Activated CD4-positive, alpha-beta T cell treated with anti-CD3 and anti-CD28 coated beads, Interleukin-2, amount 10 ng/mL, durations not matched to agents 7 days and 5 days (primary cell): ENCODE data around the gene SECTM1. TPM values are rescaled to one million over a fixed set of nuclear protein-coding genes. Genes with fewer than 3 reads are reported as not detected.

ENCODE experiments used
- CTCF ChIA-PET: fragments of 350-600 bp; sonication (Branson Sonifier 250); formaldehyde crosslinking; loops from one replicate; lab custom pipeline; 2021; ENCODE audit warnings: antibody characterized with exemption; lab: Charles Lee
- POLR2A ChIA-PET: fragments of 350-600 bp; sonication (Branson Sonifier 250); formaldehyde crosslinking; loops from one replicate; lab custom pipeline; 2021; ENCODE audit warnings: antibody characterized with exemption; lab: Charles Lee
- DNase-seq: peaks from one replicate; pipeline ENCODE4 v3.0.0-alpha.2; 2020
- H3K27ac Mint-ChIP-seq: one replicate; pipeline ENCODE4 v1.8.0; 2021; ENCODE audit warnings: mild to moderate bottlenecking, moderate library complexity, mixed read lengths
- H3K27me3 Mint-ChIP-seq: one replicate; pipeline ENCODE4 v1.8.0; 2021; ENCODE audit warnings: mixed read lengths
- H3K36me3 Mint-ChIP-seq: one replicate; pipeline ENCODE4 v1.8.0; 2021; ENCODE audit warnings: low read depth, mixed read lengths
- H3K4me1 Mint-ChIP-seq: one replicate; pipeline ENCODE4 v1.8.0; 2021; ENCODE audit warnings: mixed read lengths
- H3K4me3 Mint-ChIP-seq: one replicate; pipeline ENCODE4 v1.8.0; 2021; ENCODE audit warnings: mild to moderate bottlenecking, moderate library complexity, mixed read lengths
- H3K9me3 Mint-ChIP-seq: one replicate; pipeline ENCODE4 v1.8.0; 2021; ENCODE audit warnings: mixed read lengths
- total RNA-seq, 2 experiments: library from RNA; stranded (reverse); gene quantifications; one replicate each; pipeline ENCODE4 v1.2.3, GENCODE V29; 2021

The SECTM1 gene
- total RNA-seq, 2 experiments from 2014 or later: 16.4 TPM

- CTCF ChIA-PET: no interaction called here
- no peak for DNase-seq
- POLR2A ChIA-PET: no interaction called here
- Mint-ChIP-seq H3K4me3 (no peak overlapping the region), H3K9me3 (no peaks in the 10 kb centered on the region), H3K27me3 (no peaks in the 10 kb centered on the region), H3K4me1 (peaks cover 27% of the 10 kb centered on the region), H3K36me3 (no peaks in the 10 kb centered on the region), H3K27ac (peak overlapping the region; percentile 41)
Observed at GRCh38 chr17:82287868-82288801, 45.4 kb downstream of the SECTM1 start.

- no peak for DNase-seq
- CTCF ChIA-PET: no interaction called here
- Mint-ChIP-seq H3K9me3 (no peaks in the 10 kb centered on the region), H3K4me1 (peaks cover 27% of the 10 kb centered on the region), H3K36me3 (no peaks in the 10 kb centered on the region), H3K4me3 (no peak overlapping the region), H3K27ac (peak overlapping the region; percentile 13), H3K27me3 (no peaks in the 10 kb centered on the region)
- POLR2A ChIA-PET: no interaction called here
Observed at GRCh38 chr17:82287013-82287867, 46.3 kb downstream of the SECTM1 start.

DNA sequence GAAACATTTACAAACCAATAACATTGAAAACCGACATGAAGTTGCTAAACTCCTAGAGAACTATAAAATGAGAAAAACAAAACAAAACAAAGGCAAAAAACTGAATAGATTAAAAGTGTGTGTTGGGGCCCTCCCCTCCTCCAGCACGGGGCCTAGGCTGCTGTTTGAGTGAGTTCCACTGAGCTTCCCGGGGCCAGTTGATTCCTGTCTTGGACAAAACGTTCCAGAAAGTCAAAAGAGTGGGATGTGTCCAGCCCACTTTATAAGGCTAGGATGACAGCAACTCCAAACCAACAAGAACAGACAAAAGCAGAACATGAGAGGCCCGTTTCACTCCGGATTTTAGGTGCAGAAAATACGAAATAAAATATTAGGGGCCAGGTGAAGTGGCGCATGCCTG, 48.4 kb downstream of the SECTM1 start:
- POLR2A ChIA-PET: no interaction called here
- no peak overlapping the region for H3K4me3 Mint-ChIP-seq
- no peaks in the 10 kb centered on the region for H3K27me3 Mint-ChIP-seq
- DNase-seq: no peak
- CTCF ChIA-PET: interaction anchor here (0.6 to 0.7 kb wide), 2 partner anchors 15 to 16 kb away, joined by 3 to 4 read pairs; no protein-coding TSS in a partner anchor
- no peaks in the 10 kb centered on the region for H3K9me3 Mint-ChIP-seq
- H3K4me1 Mint-ChIP-seq: peaks cover 32% of the 10 kb centered on the region
- no peaks in the 10 kb centered on the region for H3K36me3 Mint-ChIP-seq
- H3K27ac Mint-ChIP-seq: no peak overlapping the region

- H3K36me3 Mint-ChIP-seq: no peaks in the 10 kb centered on the region
- H3K27ac Mint-ChIP-seq: no peak overlapping the region
- no peak overlapping the region for H3K4me3 Mint-ChIP-seq
- no peak for DNase-seq
- POLR2A ChIA-PET: interaction anchor here (0.6 to 0.8 kb wide), 2 partner anchors 9 to 10 kb away, joined by 3 read pairs; partner anchors contain the start of gene CSNK1D
- H3K4me1 Mint-ChIP-seq: peaks cover 27% of the 10 kb centered on the region
- CTCF ChIA-PET: interaction anchor here (0.9 to 1.8 kb wide), 4 partner anchors 10 to 39 kb away, joined by 3 to 11 read pairs (median 5); partner anchors contain the start of gene CSNK1D
- H3K9me3 Mint-ChIP-seq: no peaks in the 10 kb centered on the region
- no peaks in the 10 kb centered on the region for H3K27me3 Mint-ChIP-seq
Observed at GRCh38 chr17:82283208-82283749, 50.3 kb downstream of the SECTM1 start.

DNA sequence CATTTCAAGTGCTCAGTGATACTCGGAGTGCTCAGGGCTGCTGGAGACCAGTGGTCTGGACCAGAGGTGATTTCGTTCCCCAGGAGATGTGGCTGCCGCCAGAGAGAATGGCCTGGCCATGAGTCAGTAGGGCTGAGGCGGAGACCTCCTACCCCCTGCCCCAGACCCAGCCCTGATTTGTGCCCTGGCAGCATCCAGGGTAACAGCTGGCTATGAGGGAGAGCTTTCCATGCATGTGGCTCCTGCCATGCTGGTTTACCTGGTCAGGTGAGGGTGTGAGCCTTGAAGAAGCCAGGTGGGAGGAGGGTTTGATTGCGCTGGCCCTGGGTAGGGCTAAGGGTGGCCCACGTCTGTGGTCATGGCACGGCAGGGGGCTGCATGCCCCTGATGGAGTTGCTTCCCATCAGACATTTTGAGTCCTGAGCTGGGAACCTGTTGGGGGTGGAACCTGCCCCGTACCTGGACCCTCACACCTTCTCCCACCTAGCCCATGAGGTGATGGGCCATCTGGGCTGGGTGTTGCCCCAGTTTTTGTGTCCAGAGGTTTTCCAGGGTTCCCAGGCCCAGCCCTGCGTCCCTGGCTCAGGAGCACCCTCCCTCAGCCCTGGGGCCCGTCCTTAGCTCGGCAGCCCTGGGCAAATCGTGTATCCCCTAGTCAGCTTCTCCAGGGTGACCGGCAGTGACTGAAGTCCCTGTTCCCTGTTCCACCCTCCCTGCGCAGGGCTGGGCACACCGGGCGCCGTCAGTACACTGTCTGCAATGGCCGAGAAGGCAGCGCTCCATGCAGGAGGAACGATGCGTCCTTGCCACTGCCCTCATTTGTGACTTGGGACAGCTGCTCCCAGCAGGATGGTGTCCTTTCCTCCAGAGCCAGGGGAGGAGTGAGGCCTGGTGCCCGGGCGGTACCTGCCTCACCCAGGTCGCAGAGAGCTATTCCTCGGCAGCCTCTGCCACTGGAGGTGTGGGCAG, 51.0 kb downstream of the SECTM1 start:
- peaks cover 19% of the 10 kb centered on the region for H3K4me1 Mint-ChIP-seq
- CTCF ChIA-PET: interaction anchor here (1.3 to 1.8 kb wide), 2 partner anchors 9 to 10 kb away, joined by 3 to 7 read pairs; partner anchors contain the start of gene CSNK1D
- H3K9me3 Mint-ChIP-seq: no peaks in the 10 kb centered on the region
- H3K4me3 Mint-ChIP-seq: no peak overlapping the region
- H3K36me3 Mint-ChIP-seq: no peaks in the 10 kb centered on the region
- POLR2A ChIA-PET: interaction anchor here (0.6 to 0.8 kb wide), 2 partner anchors 9 to 10 kb away, joined by 3 read pairs; partner anchors contain the start of gene CSNK1D
- no peak overlapping the region for H3K27ac Mint-ChIP-seq
- DNase-seq: no peak
- H3K27me3 Mint-ChIP-seq: no peaks in the 10 kb centered on the region

GRCh38 chr17:82281502-82282238, 51.9 kb downstream of the SECTM1 start:
- Mint-ChIP-seq H3K27ac (no peak overlapping the region), H3K27me3 (no peaks in the 10 kb centered on the region), H3K36me3 (no peaks in the 10 kb centered on the region), H3K4me3 (no peak overlapping the region), H3K9me3 (no peaks in the 10 kb centered on the region), H3K4me1 (peaks cover 19% of the 10 kb centered on the region)
- DNase-seq: no peak
- ChIA-PET CTCF (interaction anchor here (1.1 to 1.6 kb wide), 3 partner anchors 9 to 16 kb away, joined by 3 to 6 read pairs (median 4); partner anchors contain the start of gene CSNK1D), POLR2A (no interaction called here)

- DNase-seq: no peak
- Mint-ChIP-seq H3K9me3 (no peaks in the 10 kb centered on the region), H3K27ac (no peak overlapping the region), H3K27me3 (no peaks in the 10 kb centered on the region), H3K36me3 (no peaks in the 10 kb centered on the region), H3K4me3 (no peak overlapping the region), H3K4me1 (peaks cover 19% of the 10 kb centered on the region)
- CTCF ChIA-PET: interaction anchor here (0.6 to 1.6 kb wide), 5 partner anchors 11 to 78 kb away, joined by 3 to 6 read pairs (median 3); no protein-coding TSS in a partner anchor
- POLR2A ChIA-PET: no interaction called here
Observed at GRCh38 chr17:82281076-82281475, 52.5 kb downstream of the SECTM1 start.

GRCh38 chr17:82280537-82280936, 53.0 kb downstream of the SECTM1 start:
- Mint-ChIP-seq H3K9me3 (no peaks in the 10 kb centered on the region), H3K4me3 (no peak overlapping the region), H3K27ac (no peak overlapping the region), H3K27me3 (no peaks in the 10 kb centered on the region), H3K4me1 (peaks cover 19% of the 10 kb centered on the region), H3K36me3 (no peaks in the 10 kb centered on the region)
- CTCF ChIA-PET: interaction anchor here (0.5 to 1.6 kb wide), 6 partner anchors 11 to 240 kb away, joined by 3 to 6 read pairs (median 4); no protein-coding TSS in a partner anchor
- POLR2A ChIA-PET: no interaction called here
- DNase-seq: no peak

- H3K27me3 Mint-ChIP-seq: no peaks in the 10 kb centered on the region
- H3K9me3 Mint-ChIP-seq: no peaks in the 10 kb centered on the region
- H3K4me1 Mint-ChIP-seq: peaks cover 22% of the 10 kb centered on the region
- POLR2A ChIA-PET: no interaction called here
- no peak overlapping the region for H3K4me3 Mint-ChIP-seq
- CTCF ChIA-PET: no interaction called here
- no peak for DNase-seq
- no peaks in the 10 kb centered on the region for H3K36me3 Mint-ChIP-seq
- no peak overlapping the region for H3K27ac Mint-ChIP-seq
Observed at GRCh38 chr17:82278786-82279391, 54.7 kb downstream of the SECTM1 start.

- ChIA-PET CTCF (no interaction called here), POLR2A (no interaction called here)
- H3K27ac Mint-ChIP-seq: no peak overlapping the region
- no peaks in the 10 kb centered on the region for H3K27me3 Mint-ChIP-seq
- H3K4me3 Mint-ChIP-seq: no peak overlapping the region
- H3K9me3 Mint-ChIP-seq: no peaks in the 10 kb centered on the region
- DNase-seq: no peak
- peaks cover 17% of the 10 kb centered on the region for H3K4me1 Mint-ChIP-seq
- no peaks in the 10 kb centered on the region for H3K36me3 Mint-ChIP-seq
Observed at GRCh38 chr17:82278308-82278707, 55.3 kb downstream of the SECTM1 start.

DNA sequence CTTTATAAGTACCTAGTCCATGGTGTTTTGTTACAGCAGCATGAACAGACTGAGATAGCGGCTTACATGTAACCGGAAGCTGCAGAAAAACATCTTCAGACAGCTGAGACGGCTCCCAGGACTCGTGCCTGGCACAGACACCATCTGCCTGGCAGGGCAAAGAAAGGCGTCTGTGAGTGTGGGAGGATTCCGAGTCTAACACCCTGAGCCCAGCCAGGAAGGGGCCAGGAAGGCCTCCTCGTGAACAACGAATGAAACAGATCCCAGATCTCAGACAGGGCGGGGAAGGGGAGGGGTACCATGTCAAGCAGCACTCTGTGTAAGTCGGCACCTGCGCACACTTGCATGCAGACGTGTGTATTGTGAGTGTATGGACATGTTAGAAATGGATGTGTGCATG, 55.7 kb downstream of the SECTM1 start:
- H3K9me3 Mint-ChIP-seq: no peaks in the 10 kb centered on the region
- no peak overlapping the region for H3K27ac Mint-ChIP-seq
- no peak for DNase-seq
- no peaks in the 10 kb centered on the region for H3K36me3 Mint-ChIP-seq
- ChIA-PET POLR2A (no interaction called here), CTCF (no interaction called here)
- H3K27me3 Mint-ChIP-seq: no peaks in the 10 kb centered on the region
- H3K4me3 Mint-ChIP-seq: no peak overlapping the region
- H3K4me1 Mint-ChIP-seq: peaks cover 16% of the 10 kb centered on the region
